ENCODE measurements around the gene MYO5B. TPM values are rescaled to one million over a fixed set of nuclear protein-coding genes. Genes with fewer than 3 reads are reported as not detected.

The MYO5B gene
- polyA plus RNA-seq, 1 donor from 2014 or later = 0.42 TPM

DNA sequence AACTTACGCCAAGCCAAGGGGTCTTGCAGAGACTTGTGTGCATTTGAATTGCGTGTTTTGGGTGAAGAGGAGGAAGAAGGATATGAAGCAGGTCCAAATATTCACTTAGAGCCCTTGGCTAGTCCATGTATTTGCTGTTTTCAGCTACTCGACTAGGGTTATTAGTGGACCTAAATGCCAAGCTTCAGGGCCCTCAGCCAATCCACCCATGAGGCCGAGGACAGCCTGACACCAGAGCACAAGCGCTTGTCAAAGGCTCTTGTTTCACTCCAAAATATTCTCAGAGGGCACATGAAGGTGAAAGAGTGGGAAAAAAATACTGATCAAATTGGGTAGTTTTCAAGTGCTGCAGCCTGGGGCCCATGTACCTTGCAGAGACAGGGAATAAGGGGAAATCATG lies 206.8 kb downstream of the MYO5B start:
- Histone ChIP-seq H3K27me3 (ENCODE audit: insufficient read depth, low read depth, low read length) (no peaks in the 10 kb centered on the region), H3K79me2 (replicated peaks; ENCODE audit: insufficient read depth, low read length) (no peaks in the 10 kb centered on the region), H3F3A (ENCODE audit: insufficient read depth, low read length, poor library complexity, severe bottlenecking) (no peaks in the 10 kb centered on the region), H3K4me2 (ENCODE audit: low read length) (no peak overlapping the region), H3K9me2 (ENCODE audit: insufficient read depth, low read length) (no peaks in the 10 kb centered on the region), H4K20me1 (ENCODE audit: insufficient read depth) (no peaks in the 10 kb centered on the region), H3K4me3 (ENCODE audit: low read length) (no peak overlapping the region), H3K9ac (ENCODE audit: low read length) (no peak overlapping the region), H3K27ac (ENCODE audit: low read length) (no peak overlapping the region), H2AFZ (ENCODE audit: low read depth, low read length) (no peak overlapping the region), H3K9me3 (ENCODE audit: low read length) (no peaks in the 10 kb centered on the region), H3K36me3 (ENCODE audit: insufficient read depth, low read length) (no peaks in the 10 kb centered on the region)
- no peak for TF ChIP-seq POLR2AphosphoS5 (IDR thresholded peaks at IDR 0.05)
- no peak for TF ChIP-seq EP300 (conservative IDR thresholded peaks at IDR 0.05; ENCODE audit: poor library complexity, severe bottlenecking)
- TF ChIP-seq SMC3 (conservative IDR thresholded peaks at IDR 0.05; ENCODE audit: poor library complexity) = no peak
- TF ChIP-seq, protein P1, sequence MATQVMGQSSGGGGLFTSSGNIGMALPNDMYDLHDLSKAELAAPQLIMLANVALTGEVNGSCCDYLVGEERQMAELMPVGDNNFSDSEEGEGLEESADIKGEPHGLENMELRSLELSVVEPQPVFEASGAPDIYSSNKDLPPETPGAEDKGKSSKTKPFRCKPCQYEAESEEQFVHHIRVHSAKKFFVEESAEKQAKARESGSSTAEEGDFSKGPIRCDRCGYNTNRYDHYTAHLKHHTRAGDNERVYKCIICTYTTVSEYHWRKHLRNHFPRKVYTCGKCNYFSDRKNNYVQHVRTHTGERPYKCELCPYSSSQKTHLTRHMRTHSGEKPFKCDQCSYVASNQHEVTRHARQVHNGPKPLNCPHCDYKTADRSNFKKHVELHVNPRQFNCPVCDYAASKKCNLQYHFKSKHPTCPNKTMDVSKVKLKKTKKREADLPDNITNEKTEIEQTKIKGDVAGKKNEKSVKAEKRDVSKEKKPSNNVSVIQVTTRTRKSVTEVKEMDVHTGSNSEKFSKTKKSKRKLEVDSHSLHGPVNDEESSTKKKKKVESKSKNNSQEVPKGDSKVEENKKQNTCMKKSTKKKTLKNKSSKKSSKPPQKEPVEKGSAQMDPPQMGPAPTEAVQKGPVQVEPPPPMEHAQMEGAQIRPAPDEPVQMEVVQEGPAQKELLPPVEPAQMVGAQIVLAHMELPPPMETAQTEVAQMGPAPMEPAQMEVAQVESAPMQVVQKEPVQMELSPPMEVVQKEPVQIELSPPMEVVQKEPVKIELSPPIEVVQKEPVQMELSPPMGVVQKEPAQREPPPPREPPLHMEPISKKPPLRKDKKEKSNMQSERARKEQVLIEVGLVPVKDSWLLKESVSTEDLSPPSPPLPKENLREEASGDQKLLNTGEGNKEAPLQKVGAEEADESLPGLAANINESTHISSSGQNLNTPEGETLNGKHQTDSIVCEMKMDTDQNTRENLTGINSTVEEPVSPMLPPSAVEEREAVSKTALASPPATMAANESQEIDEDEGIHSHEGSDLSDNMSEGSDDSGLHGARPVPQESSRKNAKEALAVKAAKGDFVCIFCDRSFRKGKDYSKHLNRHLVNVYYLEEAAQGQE (IDR thresholded peaks at IDR 0.05; ENCODE audit: borderline replicate concordance) = no peak

- no peak overlapping the region for H3K4me2 ChIP-seq (ENCODE audit: low read length)
- no peak for TF ChIP-seq MXI1 (conservative IDR thresholded peaks at IDR 0.05; ENCODE audit: poor library complexity, severe bottlenecking)
- no peak for TF ChIP-seq EZH2 (IDR thresholded peaks at IDR 0.05; ENCODE audit: borderline replicate concordance, insufficient read depth, low read length, poor library complexity, severe bottlenecking)
- TF ChIP-seq SMC3 (conservative IDR thresholded peaks at IDR 0.05; ENCODE audit: poor library complexity) = no peak
- TF ChIP-seq CTCF (IDR thresholded peaks at IDR 0.05; ENCODE audit: poor library complexity, severe bottlenecking) = no peak
- TF ChIP-seq, protein P1 (IDR thresholded peaks at IDR 0.05; ENCODE audit: borderline replicate concordance) = no peak
- no peak for TF ChIP-seq EP300 (conservative IDR thresholded peaks at IDR 0.05; ENCODE audit: poor library complexity, severe bottlenecking)
- no peak for TF ChIP-seq TAF1 (IDR thresholded peaks at IDR 0.05; ENCODE audit: low read depth)
- TF ChIP-seq POLR2AphosphoS5 (IDR thresholded peaks at IDR 0.05) = no peak
- no peak for TF ChIP-seq RAD21 (conservative IDR thresholded peaks at IDR 0.05)
- H3K79me2 ChIP-seq (replicated peaks; ENCODE audit: insufficient read depth, low read length) = no peaks in the 10 kb centered on the region
- no peak overlapping the region for H3K4me3 ChIP-seq (ENCODE audit: low read length)
- H3K9me3 ChIP-seq (ENCODE audit: low read length) = no peaks in the 10 kb centered on the region
- no peaks in the 10 kb centered on the region for H3K27me3 ChIP-seq (ENCODE audit: insufficient read depth, low read depth, low read length)
- no peak overlapping the region for H3K9ac ChIP-seq (ENCODE audit: low read length)
- no peaks in the 10 kb centered on the region for H3K36me3 ChIP-seq (ENCODE audit: insufficient read depth, low read length)
- no peak overlapping the region for H3K27ac ChIP-seq (ENCODE audit: low read length)
- H2AFZ ChIP-seq (ENCODE audit: low read depth, low read length) = no peak overlapping the region
- H3K9me2 ChIP-seq (ENCODE audit: insufficient read depth, low read length) = no peaks in the 10 kb centered on the region
- H3F3A ChIP-seq (ENCODE audit: insufficient read depth, low read length, poor library complexity, severe bottlenecking) = no peaks in the 10 kb centered on the region
- H4K20me1 ChIP-seq (ENCODE audit: insufficient read depth) = no peaks in the 10 kb centered on the region
These were observed 209.7 kb downstream of the MYO5B start for GRCh38 chr18:49985236-49985635.
